HG03280 (cell line): Measurements from ENCODE around the gene POPDC2.
A peak's percentile ranks its signal among the peaks of the same experiment; 100 is the strongest.

ENCODE experiments used
- ATAC-seq: cut with Tn5 transposase; IDR thresholded peaks from one replicate; pipeline ENCODE4 v1.9.1; 2021; ENCODE audit warnings: mild to moderate bottlenecking, moderate library complexity; ENCODE audit not compliant: unreplicated experiment

The POPDC2 gene

GRCh38 chr3:119672776-119673175 is 12.4 kb upstream of the POPDC2 start:
- no peak for ATAC-seq

- ATAC-seq = no peak
Observed at GRCh38 chr3:119669906-119670570, 9.6 kb upstream of the POPDC2 start.

GRCh38 chr3:119665954-119666559 is 5.7 kb upstream of the POPDC2 start:
- no peak for ATAC-seq

DNA sequence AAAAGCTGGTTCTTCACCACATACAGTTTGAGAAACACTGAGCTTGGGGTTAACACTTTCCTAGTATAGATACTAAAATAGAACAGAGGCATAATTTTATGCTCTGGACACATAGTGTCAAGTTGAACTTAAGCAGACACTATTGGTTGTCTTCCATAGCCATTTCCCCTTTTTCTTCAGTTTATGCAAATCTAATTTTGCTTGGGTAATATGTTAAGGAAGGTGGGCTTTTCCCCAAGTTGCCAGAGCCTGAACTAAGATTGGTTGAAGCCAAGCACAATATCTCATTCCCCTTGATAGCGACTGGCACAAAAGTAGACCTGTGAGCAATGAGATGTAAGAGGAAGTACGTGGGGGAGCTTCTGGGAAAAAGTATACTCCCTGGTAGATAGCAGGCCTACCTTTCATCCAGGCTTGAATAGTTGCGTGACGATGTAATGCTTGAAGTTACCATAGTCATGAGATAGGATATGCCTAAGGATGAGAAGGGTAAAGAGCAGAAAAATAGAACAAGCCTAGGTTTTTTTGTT is 4.5 kb upstream of the POPDC2 start:
- no peak for ATAC-seq

DNA sequence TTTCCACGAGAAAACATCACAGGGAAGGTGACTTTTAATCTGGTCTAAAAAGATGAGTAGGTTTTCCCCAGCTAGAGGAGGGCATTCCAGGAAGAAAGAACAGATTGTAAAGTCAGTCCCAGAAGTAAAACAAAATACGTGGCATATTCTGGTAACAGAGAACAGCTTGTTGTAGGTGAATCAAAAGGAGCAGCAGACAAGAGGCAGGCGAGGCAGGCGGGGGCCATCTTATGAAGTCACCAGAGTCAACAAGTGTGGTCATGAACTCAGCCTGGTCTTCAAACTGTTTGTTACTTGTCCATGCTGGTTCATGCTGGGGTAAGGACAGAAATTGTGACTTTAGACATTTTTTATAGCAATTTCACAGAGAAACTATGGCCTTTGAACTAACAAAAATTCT is 4.0 kb upstream of the POPDC2 start:
- ATAC-seq = no peak

DNA sequence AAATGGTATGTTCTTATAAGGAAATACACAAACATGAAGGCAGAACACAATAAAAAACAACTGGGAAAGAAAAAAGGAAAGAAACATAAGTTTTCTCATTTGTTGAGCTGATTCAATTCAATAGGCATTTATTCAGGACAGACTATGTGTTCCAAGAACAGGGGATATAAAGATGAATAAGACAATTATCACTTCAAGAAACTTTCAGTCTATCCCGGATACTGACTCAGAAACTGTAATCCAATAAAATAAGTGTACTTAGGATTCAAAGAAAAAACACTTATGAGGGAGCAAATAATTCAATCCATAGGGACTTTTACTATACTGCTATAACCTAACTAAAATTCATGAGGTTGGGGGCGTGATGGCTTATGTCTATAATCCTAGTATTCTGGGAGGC is 3.5 kb upstream of the POPDC2 start:
- ATAC-seq = no peak

DNA sequence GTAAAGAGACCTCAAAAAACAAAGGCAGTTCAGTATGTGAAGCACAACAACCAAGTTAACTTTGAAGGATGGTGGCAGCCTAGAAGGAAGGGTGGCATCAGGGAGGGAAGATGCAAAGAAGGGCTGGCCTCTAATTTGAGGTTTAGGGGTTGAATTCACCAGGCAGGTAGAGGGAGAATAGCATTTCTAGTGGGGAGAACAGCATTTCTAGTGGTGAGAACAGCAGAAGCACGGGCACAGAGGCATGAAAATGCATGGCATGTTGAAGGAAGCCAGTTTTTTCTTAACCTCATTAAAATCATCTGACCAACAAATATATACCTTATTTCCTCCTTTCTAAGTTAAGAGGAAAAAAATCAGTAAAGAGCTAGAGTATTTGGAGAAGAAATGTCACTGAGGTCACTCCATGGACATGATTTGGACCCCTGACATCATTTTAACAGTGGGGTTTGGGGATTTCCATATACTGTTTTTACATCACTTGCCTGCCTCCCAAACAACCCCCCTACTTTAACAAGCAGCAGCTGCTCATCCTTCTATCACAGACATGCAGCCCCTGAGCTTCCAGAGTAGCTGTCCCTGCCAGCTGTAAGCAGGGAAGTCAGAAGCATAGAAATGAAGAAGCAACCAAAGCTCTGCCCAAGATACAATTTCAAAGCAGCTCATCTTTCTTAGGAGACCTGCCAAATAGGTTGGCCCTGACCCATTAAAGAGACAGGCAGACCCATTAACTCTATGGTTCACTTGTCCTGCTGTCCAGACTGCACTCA is 2.4 kb upstream of the POPDC2 start:
- no peak for ATAC-seq

DNA sequence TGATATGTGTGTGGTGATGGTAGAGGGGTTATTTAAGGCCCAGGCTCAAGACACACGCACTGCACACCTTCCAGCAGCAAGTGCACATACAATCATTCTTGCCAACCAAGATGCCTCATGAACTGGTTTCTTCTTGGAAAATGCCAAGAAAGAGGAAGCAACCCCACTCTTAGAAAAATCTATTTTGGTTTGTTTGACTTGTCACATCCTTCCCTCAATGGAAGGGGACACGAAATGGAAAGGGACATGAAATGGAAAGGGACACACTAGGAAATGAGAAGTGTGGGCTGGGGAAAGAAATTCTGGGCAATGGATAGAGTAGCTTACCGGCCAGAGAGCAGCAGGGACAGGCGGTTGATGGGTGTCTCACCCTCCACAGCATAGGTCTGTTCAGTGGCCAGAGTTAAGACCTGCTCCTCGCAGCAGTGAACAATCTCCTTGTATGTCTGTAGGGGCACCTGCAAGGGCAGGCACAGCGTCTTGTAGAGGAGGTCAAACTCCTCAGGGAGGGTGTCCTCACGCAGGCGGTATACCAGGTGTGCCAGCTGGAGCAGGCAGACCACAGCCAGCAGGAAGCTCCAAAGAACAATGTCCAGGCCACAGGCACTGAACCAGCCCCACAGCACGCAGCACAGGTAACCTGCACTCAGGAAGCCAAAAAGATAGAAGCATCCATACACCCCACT is 640 bp downstream of the POPDC2 start:
- no peak for ATAC-seq

- ATAC-seq = no peak
Observed at GRCh38 chr3:119658994-119659393, 1.4 kb downstream of the POPDC2 start.

DNA sequence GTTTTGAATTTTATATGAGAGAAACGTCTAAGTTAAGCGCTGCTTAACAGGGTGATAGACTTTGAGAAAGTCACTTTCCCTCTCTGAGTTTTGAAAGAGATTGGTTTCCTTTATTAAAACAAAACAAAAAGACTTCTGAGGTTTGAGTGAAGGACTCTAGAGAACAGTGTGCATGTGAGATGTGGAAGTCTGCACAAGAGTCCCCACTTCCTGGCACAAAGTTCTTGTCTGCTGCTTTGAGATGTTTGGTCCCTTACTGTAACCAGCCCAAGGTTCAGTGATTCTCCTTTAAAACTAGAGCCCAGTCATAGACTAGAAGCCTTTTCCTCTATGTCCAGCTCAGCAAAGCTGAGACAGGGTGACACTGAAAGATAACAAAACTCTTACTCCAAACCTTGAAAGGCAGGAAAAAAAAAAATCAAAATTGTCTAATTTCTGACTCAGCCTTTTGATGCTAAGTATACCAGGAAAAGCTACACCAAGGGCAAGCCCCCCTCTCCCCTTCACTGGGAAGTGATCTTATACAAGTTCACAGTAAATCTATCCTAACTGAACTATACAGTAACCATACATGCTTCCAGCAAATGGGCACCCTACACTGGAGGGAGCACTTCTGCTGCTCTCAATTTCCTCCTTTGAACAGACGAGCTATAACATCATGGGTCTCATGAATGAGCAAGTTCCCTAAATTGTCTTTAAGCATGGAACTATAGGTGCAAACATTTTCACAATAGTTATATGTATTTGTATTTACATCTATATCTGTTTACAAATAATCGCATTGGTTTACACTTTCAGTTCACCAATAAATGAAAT is 2.3 kb downstream of the POPDC2 start:
- peak; percentile 42 for ATAC-seq

- ATAC-seq = no peak
Observed at GRCh38 chr3:119653876-119654275, 6.5 kb downstream of the POPDC2 start.

- ATAC-seq = no peak
Observed at GRCh38 chr3:119652306-119653033, 7.9 kb downstream of the POPDC2 start.

GRCh38 chr3:119649761-119650160 is 10.6 kb downstream of the POPDC2 start:
- ATAC-seq = no peak

GRCh38 chr3:119647843-119648575 is 12.4 kb downstream of the POPDC2 start:
- no peak for ATAC-seq

DNA sequence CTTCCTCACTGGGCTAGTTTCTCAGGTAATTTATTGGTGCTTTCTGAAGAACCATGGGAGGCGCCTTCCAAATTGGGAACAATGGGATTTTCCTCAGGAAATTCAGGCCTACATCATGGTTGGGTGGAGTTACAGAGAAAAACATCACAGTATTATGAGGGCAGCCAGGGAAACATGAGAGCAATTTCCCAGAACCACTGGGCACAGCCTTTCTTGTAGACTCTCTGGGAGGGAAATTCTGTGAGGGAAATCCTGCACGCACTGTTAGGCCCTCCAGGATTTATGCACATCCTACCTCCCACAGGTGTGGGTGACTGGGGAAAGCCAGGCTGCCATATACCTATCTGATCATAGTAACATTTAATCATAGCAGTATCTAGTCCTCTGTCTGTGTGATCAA is 13.2 kb downstream of the POPDC2 start:
- ATAC-seq = no peak

- no peak for ATAC-seq
Observed at GRCh38 chr3:119645813-119646212, 14.6 kb downstream of the POPDC2 start.

- ATAC-seq = no peak
Observed at GRCh38 chr3:119644481-119644880, 15.9 kb downstream of the POPDC2 start.

DNA sequence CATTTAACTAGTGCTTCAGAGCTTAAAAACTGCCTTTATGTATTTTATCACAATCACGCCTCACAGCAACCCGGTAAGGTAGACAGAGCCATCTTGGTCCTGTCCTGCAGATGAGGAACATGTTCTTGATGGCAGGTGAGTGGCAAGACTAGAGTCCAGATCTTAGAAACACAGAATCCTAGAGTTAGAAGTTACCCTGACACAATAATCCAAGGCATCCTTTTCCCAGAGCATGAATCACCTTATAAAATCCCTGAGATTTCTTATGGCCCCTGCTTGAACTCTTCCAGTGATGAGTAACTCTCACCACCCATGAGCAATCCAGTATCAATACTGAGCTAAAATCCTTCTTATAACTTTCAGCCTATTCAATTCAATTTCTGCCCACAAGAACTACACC is 16.9 kb downstream of the POPDC2 start:
- ATAC-seq = no peak
